Hepatocyte (in vitro differentiated cells): Measurements from ENCODE around the gene HNRNPA2B1.
"Not testable (repeated sequence)": the region's sequence is repeated elsewhere in the genome, so short reads cannot be mapped to it uniquely, and the experiment has no call there.

Source experiments
- CTCF ChIP-seq: fragments of 200-600 bp; sonication (generic); IDR thresholded peaks from 2 replicates; pipeline ENCODE4 v1.5.1; 2016; ENCODE audit warnings: antibody characterized with exemption, mild to moderate bottlenecking; ENCODE audit not compliant: poor library complexity
- EZH2 ChIP-seq: fragments of 200-600 bp; sonication (generic); IDR thresholded peaks from 2 replicates; pipeline ENCODE4 v1.6.1; 2016; ENCODE audit warnings: antibody characterized with exemption, mild to moderate bottlenecking, borderline replicate concordance
- EZH2phosphoT487 ChIP-seq: fragments of 200-600 bp; sonication (generic); IDR thresholded peaks from one replicate; pipeline ENCODE4 v1.6.1; 2018; ENCODE audit warnings: antibody characterized with exemption, mild to moderate bottlenecking, low read depth, moderate library complexity; ENCODE audit not compliant: unreplicated experiment, severe bottlenecking

DNA sequence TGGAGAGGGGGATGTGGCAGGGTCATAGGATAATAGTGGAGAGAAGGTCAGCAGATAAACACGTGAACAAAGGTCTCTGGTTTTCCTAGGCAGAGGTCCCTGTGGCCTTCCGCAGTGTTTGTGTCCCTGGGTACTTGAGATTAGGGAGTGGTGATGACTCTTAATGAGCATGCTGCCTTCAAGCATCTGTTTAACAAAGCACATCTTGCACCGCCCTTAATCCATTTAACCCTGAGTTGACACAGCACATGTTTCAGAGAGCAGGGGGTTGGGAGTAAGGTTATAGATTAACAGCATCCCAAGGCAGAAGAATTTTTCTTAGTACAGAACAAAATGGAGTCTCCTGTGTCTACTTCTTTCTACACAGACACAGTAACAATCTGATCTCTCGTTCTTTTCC is 24.6 kb downstream of the HNRNPA2B1 start:
- TF ChIP-seq CTCF, EZH2, EZH2phosphoT487: not testable (repeated sequence)
